K562 (cell line): ENCODE results near the gene PACRG.

Experiments
- FOXM1 ChIP-seq, 2 experiments: fragments of 450-650 bp in 1 of 2; sonication (generic) in 1 of 2; formaldehyde crosslinking in 1 of 2; IDR thresholded peaks; 2 replicates each; pipeline versions ENCODE4 v1.6.1 to v1.9.0; 2017 to 2022; ENCODE audit warnings: low read depth in 2 of 2, mild to moderate bottlenecking in 2 of 2, missing genetic modification reagents in 1 of 2, moderate library complexity in 1 of 2
- HMG20A ChIP-seq: fragments of 450-650 bp; formaldehyde crosslinking; conservative IDR thresholded peaks from 2 replicates; pipeline ENCODE4 v1.4.0; 2020; ENCODE audit warnings: mild to moderate bottlenecking, mixed read lengths
- MXI1 ChIP-seq: IDR thresholded peaks from 2 replicates; pipeline ENCODE4 v1.6.1; 2011; ENCODE audit warnings: low read depth, mild to moderate bottlenecking, improper control_type of control experiment, low read length
- PHB2 ChIP-seq: fragments of 450-650 bp; IDR thresholded peaks from 2 replicates; pipeline ENCODE4 v1.6.1; 2017; ENCODE audit warnings: low read depth
- POLR2A ChIP-seq: fragments of 450-650 bp; conservative IDR thresholded peaks from 2 replicates; pipeline ENCODE4 v1.6.1; 2016
- POLR2AphosphoS5 ChIP-seq: IDR thresholded peaks from 2 replicates; pipeline ENCODE4 v1.6.1; 2011; ENCODE audit warnings: mild to moderate bottlenecking, low read depth, low read length, moderate library complexity; ENCODE audit not compliant: control insufficient read depth, insufficient read depth
- TARDBP ChIP-seq: fragments of 450-650 bp; IDR thresholded peaks from 2 replicates; pipeline ENCODE4 v1.6.1; 2016
- TRIM28 ChIP-seq: fragments of 450-650 bp; IDR thresholded peaks from 2 replicates; pipeline ENCODE4 v1.6.1; 2017
- ZNF274 ChIP-seq: IDR thresholded peaks from 2 replicates; pipeline ENCODE4 v1.6.1; 2011; ENCODE audit warnings: low read depth, mild to moderate bottlenecking, low read length, moderate library complexity, borderline replicate concordance
- TF ChIP-seq, protein P1 (sequence below): fragments of 250-450 bp; sonication (Bioruptor Pico); IDR thresholded peaks from 2 replicates; pipeline ENCODE4 v1.8.0; 2021; ENCODE audit warnings: borderline replicate concordance, mild to moderate bottlenecking, moderate library complexity; ENCODE audit not compliant: poor library complexity, severe bottlenecking
- TF ChIP-seq, protein P2 (sequence below): fragments of 450-650 bp; formaldehyde crosslinking; IDR thresholded peaks from 2 replicates; pipeline ENCODE4 v1.4.0; 2022; ENCODE audit warnings: mild to moderate bottlenecking, moderate library complexity
- TF ChIP-seq, protein P3 (sequence below): sonication (generic); formaldehyde crosslinking; IDR thresholded peaks from 2 replicates; pipeline ENCODE4 v1.5.0; 2020; ENCODE audit warnings: missing genetic modification reagents
- TF ChIP-seq, protein P4 (sequence below), 3 experiments: IDR thresholded peaks in 2 of 3; conservative IDR thresholded peaks in 1 of 3; 2 replicates each; pipeline ENCODE4 v1.5.1; 2011 to 2012; ENCODE audit warnings: low read length in 3 of 3, mild to moderate bottlenecking in 3 of 3, control low read depth in 2 of 3, improper control_type of control experiment in 1 of 3, inconsistent platforms in 1 of 3, low read depth in 1 of 3, mixed read lengths in 1 of 3, moderate library complexity in 1 of 3; ENCODE audit not compliant: insufficient read depth in 2 of 3
- TF ChIP-seq, protein P5 (sequence below): fragments of 450-650 bp; IDR thresholded peaks from 2 replicates; pipeline ENCODE4 v1.6.1; 2016; ENCODE audit warnings: antibody characterized with exemption

DNA sequence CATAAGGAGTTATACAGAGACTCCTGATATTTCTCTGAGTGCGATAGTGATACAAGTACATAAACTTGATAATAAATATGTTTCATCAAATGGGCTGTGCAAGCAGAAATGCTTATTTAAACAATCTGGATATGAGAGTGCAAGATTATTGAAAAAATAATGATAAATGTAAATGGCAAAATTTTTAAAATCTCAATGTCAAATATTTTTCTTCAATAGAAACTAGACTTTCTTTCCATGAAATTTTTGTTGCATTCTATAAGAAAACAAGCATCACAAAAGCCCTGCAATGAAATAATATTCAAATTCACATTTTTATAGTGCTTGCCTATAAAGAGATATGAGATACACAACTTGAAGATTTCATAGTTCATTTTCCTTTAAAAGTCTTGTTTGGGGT, 2.7 kb downstream of the PACRG start:
- TF ChIP-seq TRIM28 (no peak), ZNF274 (no peak), POLR2AphosphoS5 (no peak), POLR2A (no peak), PHB2 (no peak), HMG20A (CRISPR knock-in tag) (no peak), MXI1 (no peak), TARDBP (no peak), FOXM1 (IDR thresholded peaks at IDR 0.05; ENCODE audit: low read depth) (no peak), FOXM1 (CRISPR knock-in tag; IDR thresholded peaks at IDR 0.05; ENCODE audit: low read depth) (no peak)
- TF ChIP-seq, protein P1, sequence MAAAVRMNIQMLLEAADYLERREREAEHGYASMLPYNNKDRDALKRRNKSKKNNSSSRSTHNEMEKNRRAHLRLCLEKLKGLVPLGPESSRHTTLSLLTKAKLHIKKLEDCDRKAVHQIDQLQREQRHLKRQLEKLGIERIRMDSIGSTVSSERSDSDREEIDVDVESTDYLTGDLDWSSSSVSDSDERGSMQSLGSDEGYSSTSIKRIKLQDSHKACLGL (CRISPR knock-in tag), result no peak
- TF ChIP-seq, protein P2, sequence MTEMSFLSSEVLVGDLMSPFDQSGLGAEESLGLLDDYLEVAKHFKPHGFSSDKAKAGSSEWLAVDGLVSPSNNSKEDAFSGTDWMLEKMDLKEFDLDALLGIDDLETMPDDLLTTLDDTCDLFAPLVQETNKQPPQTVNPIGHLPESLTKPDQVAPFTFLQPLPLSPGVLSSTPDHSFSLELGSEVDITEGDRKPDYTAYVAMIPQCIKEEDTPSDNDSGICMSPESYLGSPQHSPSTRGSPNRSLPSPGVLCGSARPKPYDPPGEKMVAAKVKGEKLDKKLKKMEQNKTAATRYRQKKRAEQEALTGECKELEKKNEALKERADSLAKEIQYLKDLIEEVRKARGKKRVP (CRISPR knock-in tag), result no peak
- TF ChIP-seq, protein P3, sequence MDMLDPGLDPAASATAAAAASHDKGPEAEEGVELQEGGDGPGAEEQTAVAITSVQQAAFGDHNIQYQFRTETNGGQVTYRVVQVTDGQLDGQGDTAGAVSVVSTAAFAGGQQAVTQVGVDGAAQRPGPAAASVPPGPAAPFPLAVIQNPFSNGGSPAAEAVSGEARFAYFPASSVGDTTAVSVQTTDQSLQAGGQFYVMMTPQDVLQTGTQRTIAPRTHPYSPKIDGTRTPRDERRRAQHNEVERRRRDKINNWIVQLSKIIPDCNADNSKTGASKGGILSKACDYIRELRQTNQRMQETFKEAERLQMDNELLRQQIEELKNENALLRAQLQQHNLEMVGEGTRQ, result no peak
- TF ChIP-seq, protein P4, sequence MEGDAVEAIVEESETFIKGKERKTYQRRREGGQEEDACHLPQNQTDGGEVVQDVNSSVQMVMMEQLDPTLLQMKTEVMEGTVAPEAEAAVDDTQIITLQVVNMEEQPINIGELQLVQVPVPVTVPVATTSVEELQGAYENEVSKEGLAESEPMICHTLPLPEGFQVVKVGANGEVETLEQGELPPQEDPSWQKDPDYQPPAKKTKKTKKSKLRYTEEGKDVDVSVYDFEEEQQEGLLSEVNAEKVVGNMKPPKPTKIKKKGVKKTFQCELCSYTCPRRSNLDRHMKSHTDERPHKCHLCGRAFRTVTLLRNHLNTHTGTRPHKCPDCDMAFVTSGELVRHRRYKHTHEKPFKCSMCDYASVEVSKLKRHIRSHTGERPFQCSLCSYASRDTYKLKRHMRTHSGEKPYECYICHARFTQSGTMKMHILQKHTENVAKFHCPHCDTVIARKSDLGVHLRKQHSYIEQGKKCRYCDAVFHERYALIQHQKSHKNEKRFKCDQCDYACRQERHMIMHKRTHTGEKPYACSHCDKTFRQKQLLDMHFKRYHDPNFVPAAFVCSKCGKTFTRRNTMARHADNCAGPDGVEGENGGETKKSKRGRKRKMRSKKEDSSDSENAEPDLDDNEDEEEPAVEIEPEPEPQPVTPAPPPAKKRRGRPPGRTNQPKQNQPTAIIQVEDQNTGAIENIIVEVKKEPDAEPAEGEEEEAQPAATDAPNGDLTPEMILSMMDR (IDR thresholded peaks at IDR 0.05 in 2 of 3, conservative IDR thresholded peaks at IDR 0.05 in 1 of 3; ENCODE audit: insufficient read depth in 2 of 3, low read depth in 1 of 3, low read length in 3 of 3), result no peak
- TF ChIP-seq, protein P5, sequence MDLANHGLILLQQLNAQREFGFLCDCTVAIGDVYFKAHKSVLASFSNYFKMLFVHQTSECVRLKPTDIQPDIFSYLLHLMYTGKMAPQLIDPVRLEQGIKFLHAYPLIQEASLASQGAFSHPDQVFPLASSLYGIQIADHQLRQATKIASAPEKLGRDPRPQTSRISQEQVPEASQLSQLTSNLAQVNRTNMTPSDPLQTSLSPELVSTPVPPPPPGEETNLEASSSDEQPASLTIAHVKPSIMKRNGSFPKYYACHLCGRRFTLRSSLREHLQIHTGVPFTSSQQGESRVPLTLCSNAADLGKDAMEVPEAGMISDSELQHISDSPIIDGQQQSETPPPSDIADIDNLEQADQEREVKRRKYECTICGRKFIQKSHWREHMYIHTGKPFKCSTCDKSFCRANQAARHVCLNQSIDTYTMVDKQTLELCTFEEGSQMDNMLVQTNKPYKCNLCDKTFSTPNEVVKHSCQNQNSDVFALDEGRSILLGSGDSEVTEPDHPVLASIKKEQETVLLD, result no peak
